ENCODE results near the gene SLC43A3.

SLC43A3 gene

GRCh38 chr11:57378186-57378585, 48.7 kb downstream of the SLC43A3 start:
- no peak overlapping the region for H3K4me3 ChIP-seq (ENCODE audit: low read length in 2 of 2)
- no peak overlapping the region for H2BK5ac ChIP-seq (ENCODE audit: low read length)
- H3K9me3 ChIP-seq (replicated peaks in 1 of 2; ENCODE audit: control insufficient read depth in 2 of 2, insufficient read depth in 1 of 2, low read depth in 1 of 2, low read length in 2 of 2), result no peaks in the 10 kb centered on the region
- H2BK120ac ChIP-seq (ENCODE audit: low read depth, low read length), result no peak overlapping the region
- no peaks in the 10 kb centered on the region for H3K36me3 ChIP-seq (replicated peaks in 1 of 2; ENCODE audit: control insufficient read depth in 2 of 2, insufficient read depth in 2 of 2, low read length in 2 of 2)
- H2AK5ac ChIP-seq (ENCODE audit: low read depth, low read length), result no peak overlapping the region
- H3K4ac ChIP-seq (ENCODE audit: low read length), result no peak overlapping the region
- no peak overlapping the region for H3K18ac ChIP-seq (ENCODE audit: low read length)
- no peak overlapping the region for H2AFZ ChIP-seq (ENCODE audit: low read length)
- H3K23ac ChIP-seq (ENCODE audit: low read depth, low read length, poor library complexity), result no peak overlapping the region
- no peak overlapping the region for H2BK12ac ChIP-seq (ENCODE audit: low read length)
- no peak overlapping the region for H4K91ac ChIP-seq (ENCODE audit: low read depth, low read length, poor library complexity)
- H3K9ac ChIP-seq (ENCODE audit: low read depth, low read length, poor library complexity), result no peak overlapping the region
- H3K4me1 ChIP-seq (ENCODE audit: control insufficient read depth in 2 of 2, insufficient read depth in 1 of 2, low read depth in 1 of 2, low read length in 2 of 2), result no peaks in the 10 kb centered on the region
- no peak overlapping the region for H3K4me2 ChIP-seq (ENCODE audit: insufficient read depth, low read length, poor library complexity, severe bottlenecking)
- H3K14ac ChIP-seq (ENCODE audit: low read length), result no peak overlapping the region
- peaks cover 0 to 15% (median 0%) of the 10 kb centered on the region in 3 experiments for H3K27me3 ChIP-seq (ENCODE audit: control insufficient read depth in 3 of 3, insufficient read depth in 3 of 3, low read depth in 1 of 3, low read length in 3 of 3)
- H3K79me1 ChIP-seq (ENCODE audit: low read depth, low read length), result no peaks in the 10 kb centered on the region
- no peak overlapping the region for H2BK15ac ChIP-seq (ENCODE audit: low read length)
- DNase-seq (ENCODE audit: low spot score), result no peak
- H4K8ac ChIP-seq (ENCODE audit: low read depth, low read length), result no peak overlapping the region
- no peak overlapping the region for H3K27ac ChIP-seq (replicated peaks; ENCODE audit: low read length)

DNA sequence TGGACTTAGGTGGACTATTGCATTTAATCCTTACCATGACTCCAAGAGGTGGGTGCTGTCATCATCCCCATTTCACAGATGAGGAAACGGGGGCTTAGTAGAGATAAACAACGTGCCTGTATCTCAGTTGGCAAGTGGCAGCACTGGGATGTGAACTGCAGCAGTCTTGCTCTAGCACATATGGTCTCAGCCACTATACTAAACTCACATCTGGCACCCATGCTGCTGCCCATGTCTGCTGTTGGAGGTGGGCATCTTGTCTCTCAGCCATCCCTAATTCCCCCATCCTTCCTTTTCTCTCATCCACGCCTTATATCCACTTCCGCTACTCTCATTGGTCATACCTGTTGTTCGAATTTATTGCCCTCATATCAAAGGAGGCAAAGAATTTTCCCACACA, 49.8 kb downstream of the SLC43A3 start:
- H3K4ac ChIP-seq (ENCODE audit: low read length), result no peak overlapping the region
- no peak overlapping the region for H4K91ac ChIP-seq (ENCODE audit: low read depth, low read length, poor library complexity)
- H3K9ac ChIP-seq (ENCODE audit: low read depth, low read length, poor library complexity), result no peak overlapping the region
- H3K23ac ChIP-seq (ENCODE audit: low read depth, low read length, poor library complexity), result no peak overlapping the region
- H3K18ac ChIP-seq (ENCODE audit: low read length), result no peak overlapping the region
- no peak overlapping the region for H3K14ac ChIP-seq (ENCODE audit: low read length)
- no peak overlapping the region for H2AFZ ChIP-seq (ENCODE audit: low read length)
- no peak overlapping the region for H2BK5ac ChIP-seq (ENCODE audit: low read length)
- peaks cover 0 to 14% (median 0%) of the 10 kb centered on the region in 3 experiments for H3K27me3 ChIP-seq (ENCODE audit: control insufficient read depth in 3 of 3, insufficient read depth in 3 of 3, low read depth in 1 of 3, low read length in 3 of 3)
- no peaks in the 10 kb centered on the region for H3K36me3 ChIP-seq (replicated peaks in 1 of 2; ENCODE audit: control insufficient read depth in 2 of 2, insufficient read depth in 2 of 2, low read length in 2 of 2)
- H3K9me3 ChIP-seq (replicated peaks in 1 of 2; ENCODE audit: control insufficient read depth in 2 of 2, insufficient read depth in 1 of 2, low read depth in 1 of 2, low read length in 2 of 2), result no peaks in the 10 kb centered on the region
- no peak overlapping the region for H3K4me3 ChIP-seq (ENCODE audit: low read length in 2 of 2)
- DNase-seq (ENCODE audit: low spot score), result no peak
- H2BK12ac ChIP-seq (ENCODE audit: low read length), result no peak overlapping the region
- no peak overlapping the region for H4K8ac ChIP-seq (ENCODE audit: low read depth, low read length)
- 100% methylated on average over 3 of the region's 5 CpGs; no CpG with 5 or more reads in 1 of the 2 donors for WGBS, 2 donors (ENCODE audit: extremely low coverage in 2 of 2, insufficient read length in 2 of 2, insufficient replicate concordance in 1 of 2)
- no peaks in the 10 kb centered on the region for H3K4me1 ChIP-seq (ENCODE audit: control insufficient read depth in 2 of 2, insufficient read depth in 1 of 2, low read depth in 1 of 2, low read length in 2 of 2)
- no peak overlapping the region for H2BK120ac ChIP-seq (ENCODE audit: low read depth, low read length)
- H3K27ac ChIP-seq (replicated peaks; ENCODE audit: low read length), result no peak overlapping the region
- H3K79me1 ChIP-seq (ENCODE audit: low read depth, low read length), result no peaks in the 10 kb centered on the region
- H2AK5ac ChIP-seq (ENCODE audit: low read depth, low read length), result no peak overlapping the region
- H2BK15ac ChIP-seq (ENCODE audit: low read length), result no peak overlapping the region
- no peak overlapping the region for H3K4me2 ChIP-seq (ENCODE audit: insufficient read depth, low read length, poor library complexity, severe bottlenecking)

- Histone ChIP-seq H2BK120ac (ENCODE audit: low read depth, low read length) (no peak overlapping the region), H2BK15ac (ENCODE audit: low read length) (no peak overlapping the region), H3K23ac (ENCODE audit: low read depth, low read length, poor library complexity) (no peak overlapping the region), H3K27ac (replicated peaks; ENCODE audit: low read length) (no peak overlapping the region), H2AK5ac (ENCODE audit: low read depth, low read length) (no peak overlapping the region), H2AFZ (ENCODE audit: low read length) (no peak overlapping the region), H3K4me2 (ENCODE audit: insufficient read depth, low read length, poor library complexity, severe bottlenecking) (no peak overlapping the region), H4K8ac (ENCODE audit: low read depth, low read length) (no peak overlapping the region), H4K91ac (ENCODE audit: low read depth, low read length, poor library complexity) (no peak overlapping the region), H3K18ac (ENCODE audit: low read length) (no peak overlapping the region), H3K9me3 (replicated peaks in 1 of 2; ENCODE audit: control insufficient read depth in 2 of 2, insufficient read depth in 1 of 2, low read depth in 1 of 2, low read length in 2 of 2) (no peaks in the 10 kb centered on the region), H3K4me1 (ENCODE audit: control insufficient read depth in 2 of 2, insufficient read depth in 1 of 2, low read depth in 1 of 2, low read length in 2 of 2) (no peaks in the 10 kb centered on the region), H3K9ac (ENCODE audit: low read depth, low read length, poor library complexity) (no peak overlapping the region), H3K79me1 (ENCODE audit: low read depth, low read length) (no peaks in the 10 kb centered on the region), H3K36me3 (replicated peaks in 1 of 2; ENCODE audit: control insufficient read depth in 2 of 2, insufficient read depth in 2 of 2, low read length in 2 of 2) (no peaks in the 10 kb centered on the region), H2BK5ac (ENCODE audit: low read length) (no peak overlapping the region), H3K4ac (ENCODE audit: low read length) (no peak overlapping the region), H3K4me3 (ENCODE audit: low read length in 2 of 2) (no peak overlapping the region), H3K14ac (ENCODE audit: low read length) (peak overlapping the region; percentile 23), H3K27me3 (ENCODE audit: control insufficient read depth in 3 of 3, insufficient read depth in 3 of 3, low read depth in 1 of 3, low read length in 3 of 3) (peaks cover 0 to 17% (median 0%) of the 10 kb centered on the region in 3 experiments), H2BK12ac (ENCODE audit: low read length) (no peak overlapping the region)
- WGBS, 2 donors (ENCODE audit: extremely low coverage in 2 of 2, insufficient read length in 2 of 2, insufficient replicate concordance in 1 of 2), result 100% methylated on average over 1 of the region's 26 CpGs; no CpG with 5 or more reads in 1 of the 2 donors
- no peak for DNase-seq (ENCODE audit: low spot score)
Observed at GRCh38 chr11:57376095-57377090, 50.5 kb downstream of the SLC43A3 start.

GRCh38 chr11:57375490-57375889, 51.4 kb downstream of the SLC43A3 start:
- H3K14ac ChIP-seq (ENCODE audit: low read length), result no peak overlapping the region

More at GRCh38 chr11:57375490-57375889, 51.4 kb downstream of the SLC43A3 start:
- Histone ChIP-seq H3K27ac (replicated peaks; ENCODE audit: low read length) (no peak overlapping the region), H3K79me1 (ENCODE audit: low read depth, low read length) (no peaks in the 10 kb centered on the region), H3K23ac (ENCODE audit: low read depth, low read length, poor library complexity) (no peak overlapping the region), H3K27me3 (ENCODE audit: control insufficient read depth in 3 of 3, insufficient read depth in 3 of 3, low read depth in 1 of 3, low read length in 3 of 3) (peaks cover 0 to 17% (median 0%) of the 10 kb centered on the region in 3 experiments), H4K91ac (ENCODE audit: low read depth, low read length, poor library complexity) (no peak overlapping the region), H3K4me3 (ENCODE audit: low read length in 2 of 2) (no peak overlapping the region), H2BK5ac (ENCODE audit: low read length) (no peak overlapping the region), H2AK5ac (ENCODE audit: low read depth, low read length) (no peak overlapping the region), H4K8ac (ENCODE audit: low read depth, low read length) (no peak overlapping the region), H3K9me3 (replicated peaks in 1 of 2; ENCODE audit: control insufficient read depth in 2 of 2, insufficient read depth in 1 of 2, low read depth in 1 of 2, low read length in 2 of 2) (no peaks in the 10 kb centered on the region), H3K18ac (ENCODE audit: low read length) (no peak overlapping the region), H3K36me3 (replicated peaks in 1 of 2; ENCODE audit: control insufficient read depth in 2 of 2, insufficient read depth in 2 of 2, low read length in 2 of 2) (no peaks in the 10 kb centered on the region), H2BK120ac (ENCODE audit: low read depth, low read length) (no peak overlapping the region), H3K4me1 (ENCODE audit: control insufficient read depth in 2 of 2, insufficient read depth in 1 of 2, low read depth in 1 of 2, low read length in 2 of 2) (no peaks in the 10 kb centered on the region), H2AFZ (ENCODE audit: low read length) (no peak overlapping the region), H3K9ac (ENCODE audit: low read depth, low read length, poor library complexity) (no peak overlapping the region), H3K4me2 (ENCODE audit: insufficient read depth, low read length, poor library complexity, severe bottlenecking) (no peak overlapping the region), H2BK12ac (ENCODE audit: low read length) (no peak overlapping the region), H3K4ac (ENCODE audit: low read length) (no peak overlapping the region), H2BK15ac (ENCODE audit: low read length) (no peak overlapping the region)
- WGBS, 2 donors (ENCODE audit: extremely low coverage in 2 of 2, insufficient read length in 2 of 2, insufficient replicate concordance in 1 of 2), result no CpG with 5 or more reads among the region's 2 CpGs
- DNase-seq (ENCODE audit: low spot score), result no peak
